GM19397 (cell line): ENCODE data around the gene DCK.
"Not testable (repeated sequence)": the region's sequence is repeated elsewhere in the genome, so short reads cannot be mapped to it uniquely, and the experiment has no call there.

Experiments used
- ATAC-seq: cut with Tn5 transposase; IDR thresholded peaks from one replicate; pipeline ENCODE4 v1.9.1; 2021; ENCODE audit warnings: mild to moderate bottlenecking, moderate library complexity; ENCODE audit not compliant: unreplicated experiment

The DCK gene

GRCh38 chr4:71059573-71059972, 66.1 kb downstream of the DCK start:
- not testable (repeated sequence) for ATAC-seq

GRCh38 chr4:71062436-71062835, 69.0 kb downstream of the DCK start:
- no peak for ATAC-seq

- no peak for ATAC-seq
These were observed 70.3 kb downstream of the DCK start for GRCh38 chr4:71063711-71064110.

- ATAC-seq = no peak
These were observed 71.1 kb downstream of the DCK start for GRCh38 chr4:71064521-71064920.

- ATAC-seq = no peak
These were observed 72.6 kb downstream of the DCK start for GRCh38 chr4:71065991-71066510.

GRCh38 chr4:71066737-71067716, 73.6 kb downstream of the DCK start:
- no peak for ATAC-seq

- ATAC-seq = no peak
These were observed 75.6 kb downstream of the DCK start for GRCh38 chr4:71069063-71069462.

GRCh38 chr4:71070015-71070414, 76.6 kb downstream of the DCK start:
- ATAC-seq = no peak

GRCh38 chr4:71074452-71075299, 81.2 kb downstream of the DCK start:
- no peak for ATAC-seq
